ENCODE results near the gene ACTR8. TPM values are rescaled to one million over a fixed set of nuclear protein-coding genes. Genes with fewer than 3 reads are reported as not detected.

The ACTR8 gene
- total RNA-seq, 2 experiments from 2014 or later, result 31.8 to 35.3 TPM

DNA sequence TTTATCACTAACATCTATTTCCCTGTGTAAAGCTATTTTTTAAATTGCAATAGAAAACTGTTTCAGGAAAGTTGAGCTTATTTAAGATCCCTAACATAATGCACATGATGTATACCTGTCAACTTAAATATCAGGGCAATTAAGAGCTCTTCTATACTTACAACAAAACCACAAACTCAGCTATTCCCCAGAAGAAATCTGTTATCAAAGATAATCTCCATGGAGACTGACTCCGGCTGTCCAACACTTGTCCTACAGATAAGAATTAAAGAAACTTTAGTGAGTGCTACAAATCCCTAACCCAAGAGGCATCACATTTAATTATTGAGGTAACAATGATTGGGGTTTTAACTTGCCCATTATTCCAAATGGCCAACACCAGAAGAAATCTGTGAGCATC, 6.3 kb upstream of the ACTR8 start:
- no peak for DNase-seq
- H3K4me3 Mint-ChIP-seq, result no peak overlapping the region
- peaks cover 3% of the 10 kb centered on the region for H3K9me3 Mint-ChIP-seq
- H3K4me1 Mint-ChIP-seq, result peaks cover 38% of the 10 kb centered on the region
- peaks cover 20% of the 10 kb centered on the region for H3K36me3 Mint-ChIP-seq
- POLR2A ChIA-PET, result no interaction called here
- ATAC-seq (ENCODE audit: low read depth), result no peak
- no peak overlapping the region for H3K27ac Mint-ChIP-seq
- peaks cover under 1% of the 10 kb centered on the region for H3K27me3 Mint-ChIP-seq

- no peak for ATAC-seq (ENCODE audit: low read depth)
- Mint-ChIP-seq H3K4me1 (peaks cover 38% of the 10 kb centered on the region), H3K4me3 (peak overlapping the region; percentile 6), H3K27ac (no peak overlapping the region), H3K27me3 (no peaks in the 10 kb centered on the region), H3K9me3 (no peaks in the 10 kb centered on the region), H3K36me3 (peaks cover 20% of the 10 kb centered on the region)
- POLR2A ChIA-PET, result no interaction called here
- DNase-seq, result no peak
These were observed 5.5 kb upstream of the ACTR8 start for GRCh38 chr3:53887446-53887845.

DNA sequence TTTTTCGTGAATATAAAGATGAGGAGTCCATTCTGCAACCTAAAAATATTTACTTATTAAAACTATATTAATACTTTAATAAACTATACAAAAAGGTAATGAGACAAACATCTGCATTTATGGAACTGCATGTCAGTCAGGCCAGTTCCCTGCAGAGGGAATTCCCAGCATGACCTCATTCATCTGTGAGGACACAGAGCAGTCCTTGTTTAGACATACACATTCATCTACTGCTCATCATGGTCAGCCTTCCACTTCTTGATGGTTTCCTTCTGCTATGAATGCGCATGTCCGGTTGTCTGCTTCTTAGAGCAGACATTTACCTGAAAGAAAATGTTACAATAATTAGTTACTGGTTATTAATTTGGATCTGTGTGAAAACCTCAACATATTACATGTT, 3.3 kb upstream of the ACTR8 start:
- POLR2A ChIA-PET, result no interaction called here
- Mint-ChIP-seq H3K4me1 (peaks cover 35% of the 10 kb centered on the region), H3K9me3 (no peaks in the 10 kb centered on the region), H3K36me3 (peaks cover 22% of the 10 kb centered on the region), H3K27ac (no peak overlapping the region), H3K4me3 (no peak overlapping the region), H3K27me3 (no peaks in the 10 kb centered on the region)
- no peak for ATAC-seq (ENCODE audit: low read depth)
- DNase-seq, result no peak

DNA sequence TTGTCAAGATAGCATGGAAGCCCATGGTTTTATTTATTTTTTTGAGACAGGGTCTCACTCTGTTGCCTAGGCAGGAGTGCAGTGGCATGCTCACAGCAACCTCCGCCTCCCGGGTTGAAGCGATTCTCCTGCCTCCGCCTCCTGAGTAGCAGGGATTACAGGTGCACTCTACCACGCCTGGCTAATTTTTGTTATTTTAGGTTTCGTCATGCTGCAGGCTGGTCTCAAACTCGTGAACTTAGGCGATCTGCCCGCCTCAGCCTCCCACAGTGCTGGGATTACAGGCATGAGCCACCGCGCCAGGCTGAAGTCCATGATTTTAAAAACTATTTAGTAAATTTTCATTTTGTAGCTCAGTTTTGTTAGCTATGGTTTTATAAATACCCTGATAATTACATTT, 2.7 kb upstream of the ACTR8 start:
- H3K27ac Mint-ChIP-seq, result no peak overlapping the region
- peaks cover 34% of the 10 kb centered on the region for H3K4me1 Mint-ChIP-seq
- no peak for ATAC-seq (ENCODE audit: low read depth)
- no peaks in the 10 kb centered on the region for H3K27me3 Mint-ChIP-seq
- POLR2A ChIA-PET, result no interaction called here
- DNase-seq, result no peak
- H3K36me3 Mint-ChIP-seq, result peaks cover 22% of the 10 kb centered on the region
- H3K4me3 Mint-ChIP-seq, result no peak overlapping the region
- H3K9me3 Mint-ChIP-seq, result no peaks in the 10 kb centered on the region

GRCh38 chr3:53883008-53883407, 1.1 kb upstream of the ACTR8 start:
- H3K27ac Mint-ChIP-seq, result peak overlapping the region; percentile 100
- no peaks in the 10 kb centered on the region for H3K9me3 Mint-ChIP-seq
- POLR2A ChIA-PET, result interaction anchor here (3.6 kb wide), 1 partner anchor 8 kb away, joined by 29 read pairs; the partner anchor contains the start of gene SELENOK
- peaks cover 21% of the 10 kb centered on the region for H3K36me3 Mint-ChIP-seq
- H3K4me1 Mint-ChIP-seq, result peaks cover 28% of the 10 kb centered on the region
- peak overlapping the region; percentile 100 for H3K4me3 Mint-ChIP-seq
- H3K27me3 Mint-ChIP-seq, result no peaks in the 10 kb centered on the region
- ATAC-seq (ENCODE audit: low read depth) (no peak), DNase-seq (no peak)

- POLR2A ChIA-PET, result interaction anchor here (1.7 to 3.6 kb wide), 2 partner anchors 11 to 533 kb away, joined by 5 to 29 read pairs; partner anchors contain the start of genes DCP1A and SELENOK
- peak overlapping the region; percentile 100 for H3K4me3 Mint-ChIP-seq
- no peak for ATAC-seq (ENCODE audit: low read depth)
These were observed 1.3 kb downstream of the ACTR8 start for GRCh38 chr3:53880396-53881345.

GRCh38 chr3:53865732-53866499, 16.0 kb downstream of the ACTR8 start:
- H3K4me3 Mint-ChIP-seq, result no peak overlapping the region

More at GRCh38 chr3:53880396-53881345, 1.3 kb downstream of the ACTR8 start:
- peak overlapping the region; percentile 100 for H3K27ac Mint-ChIP-seq
- H3K4me1 Mint-ChIP-seq, result peaks cover 22% of the 10 kb centered on the region
- H3K27me3 Mint-ChIP-seq, result no peaks in the 10 kb centered on the region
- DNase-seq, result no peak
- no peaks in the 10 kb centered on the region for H3K9me3 Mint-ChIP-seq
- peaks cover 30% of the 10 kb centered on the region for H3K36me3 Mint-ChIP-seq

GRCh38 chr3:53863145-53863544, 18.8 kb downstream of the ACTR8 start:
- H3K27me3 Mint-ChIP-seq, result no peaks in the 10 kb centered on the region
- no peak overlapping the region for H3K4me3 Mint-ChIP-seq
- peaks cover 15% of the 10 kb centered on the region for H3K36me3 Mint-ChIP-seq
- no peaks in the 10 kb centered on the region for H3K9me3 Mint-ChIP-seq
- H3K4me1 Mint-ChIP-seq, result peaks cover 3% of the 10 kb centered on the region
- no peak overlapping the region for H3K27ac Mint-ChIP-seq
- ATAC-seq (ENCODE audit: low read depth) (no peak), DNase-seq (no peak)
- POLR2A ChIA-PET, result no interaction called here

More at GRCh38 chr3:53865732-53866499, 16.0 kb downstream of the ACTR8 start:
- Mint-ChIP-seq H3K36me3 (peaks cover 20% of the 10 kb centered on the region), H3K27me3 (no peaks in the 10 kb centered on the region), H3K4me1 (peaks cover 3% of the 10 kb centered on the region), H3K27ac (no peak overlapping the region), H3K9me3 (no peaks in the 10 kb centered on the region)
- ATAC-seq (ENCODE audit: low read depth), result no peak
- DNase-seq, result no peak
- POLR2A ChIA-PET, result no interaction called here

DNA sequence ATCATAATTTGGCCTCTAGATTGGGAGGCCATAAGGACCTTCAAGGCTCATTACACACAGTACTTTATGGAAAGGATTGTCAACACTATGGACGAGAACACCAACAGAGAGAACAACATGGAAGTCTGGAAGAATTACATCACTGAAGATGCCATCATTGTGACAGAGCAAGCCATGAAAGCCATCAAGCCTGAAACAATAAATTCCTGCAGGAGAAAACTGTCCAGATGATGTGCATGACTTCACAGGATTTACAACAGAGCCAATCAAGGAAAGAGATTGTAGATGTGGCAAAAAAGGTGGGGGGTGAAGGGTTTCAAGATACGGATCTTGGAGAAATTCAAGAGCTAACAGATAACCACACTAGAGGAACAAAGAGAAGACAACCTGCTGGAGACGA, 19.7 kb downstream of the ACTR8 start:
- no peaks in the 10 kb centered on the region for H3K27me3 Mint-ChIP-seq
- H3K9me3 Mint-ChIP-seq, result no peaks in the 10 kb centered on the region
- peaks cover 14% of the 10 kb centered on the region for H3K36me3 Mint-ChIP-seq
- POLR2A ChIA-PET, result no interaction called here
- ATAC-seq (ENCODE audit: low read depth) (no peak), DNase-seq (no peak)
- peaks cover 4% of the 10 kb centered on the region for H3K4me1 Mint-ChIP-seq
- no peak overlapping the region for H3K4me3 Mint-ChIP-seq
- H3K27ac Mint-ChIP-seq, result no peak overlapping the region

DNA sequence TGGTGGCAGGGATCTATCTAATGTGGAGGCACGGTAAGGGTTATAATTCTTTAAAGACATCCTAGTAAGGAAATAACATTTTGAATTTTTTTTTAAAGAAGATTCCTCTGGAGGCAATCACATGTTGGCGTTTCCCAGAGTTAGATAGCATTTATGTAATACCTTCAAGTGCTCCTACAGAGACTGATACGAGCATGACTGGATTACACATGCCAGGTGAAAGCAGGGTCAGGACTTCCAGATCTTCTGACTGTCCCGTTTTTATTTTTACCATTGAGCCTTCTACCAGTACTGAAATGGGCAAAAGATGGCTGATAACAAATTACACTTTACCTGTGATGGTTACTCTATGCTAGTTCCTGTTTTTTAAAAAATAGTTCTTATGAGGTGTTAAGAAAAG, 21.8 kb downstream of the ACTR8 start:
- Mint-ChIP-seq H3K36me3 (peaks cover 14% of the 10 kb centered on the region), H3K4me1 (peaks cover 4% of the 10 kb centered on the region), H3K27ac (no peak overlapping the region), H3K9me3 (no peaks in the 10 kb centered on the region), H3K4me3 (no peak overlapping the region), H3K27me3 (no peaks in the 10 kb centered on the region)
- ATAC-seq (ENCODE audit: low read depth), result no peak
- POLR2A ChIA-PET, result no interaction called here
- DNase-seq, result no peak

DNA sequence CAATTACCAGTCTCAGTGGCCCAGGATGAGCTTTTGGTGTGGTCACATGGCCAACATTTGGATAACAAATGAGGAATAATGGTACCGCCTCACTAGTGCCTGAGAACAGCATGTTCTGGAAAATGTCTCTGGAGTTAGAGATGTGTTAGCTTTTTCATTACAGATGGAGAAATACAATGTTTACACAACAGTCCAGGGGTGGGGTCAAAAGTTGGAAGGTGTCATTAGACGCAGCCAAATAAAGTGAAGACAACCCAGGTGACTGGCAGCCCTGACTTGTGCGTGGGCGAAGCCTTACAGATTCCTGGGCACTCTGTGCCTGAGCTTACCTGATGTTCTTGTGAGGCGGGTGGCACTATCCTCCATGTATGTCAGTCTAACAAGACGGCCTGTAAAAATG, 22.8 kb downstream of the ACTR8 start:
- Mint-ChIP-seq H3K9me3 (no peaks in the 10 kb centered on the region), H3K4me1 (peaks cover 1% of the 10 kb centered on the region), H3K4me3 (no peak overlapping the region), H3K36me3 (peaks cover 12% of the 10 kb centered on the region), H3K27ac (no peak overlapping the region), H3K27me3 (no peaks in the 10 kb centered on the region)
- ATAC-seq (ENCODE audit: low read depth) (no peak), DNase-seq (no peak)
- POLR2A ChIA-PET, result no interaction called here

- DNase-seq (no peak), ATAC-seq (ENCODE audit: low read depth) (no peak)
- POLR2A ChIA-PET, result no interaction called here
- Mint-ChIP-seq H3K36me3 (peaks cover 12% of the 10 kb centered on the region), H3K27me3 (no peaks in the 10 kb centered on the region), H3K4me1 (peaks cover 1% of the 10 kb centered on the region), H3K9me3 (no peaks in the 10 kb centered on the region), H3K4me3 (no peak overlapping the region), H3K27ac (no peak overlapping the region)
These were observed 23.7 kb downstream of the ACTR8 start for GRCh38 chr3:53858096-53858741.

DNA sequence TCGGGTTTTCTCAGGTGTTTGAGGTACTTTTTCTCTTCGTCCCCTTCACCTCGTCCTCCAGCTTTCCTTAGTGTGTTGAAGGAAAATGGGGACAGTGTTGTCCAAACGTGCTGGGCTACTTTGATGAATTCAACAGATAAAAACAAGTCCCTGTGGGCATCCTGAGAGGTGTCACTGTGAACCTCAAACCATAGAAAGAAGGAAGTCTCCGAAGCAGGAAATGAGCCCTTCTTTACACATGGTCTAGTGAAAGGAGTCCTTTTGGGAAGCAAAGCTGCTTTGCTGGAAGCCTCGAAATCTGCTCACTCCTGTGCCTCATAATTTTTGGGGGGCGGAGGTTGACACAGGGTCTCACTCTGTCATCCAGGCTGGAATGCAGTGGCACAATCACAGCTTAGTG, 25.0 kb downstream of the ACTR8 start:
- Mint-ChIP-seq H3K36me3 (peaks cover 4% of the 10 kb centered on the region), H3K4me3 (no peak overlapping the region), H3K27ac (no peak overlapping the region), H3K9me3 (no peaks in the 10 kb centered on the region), H3K27me3 (no peaks in the 10 kb centered on the region), H3K4me1 (peaks cover 1% of the 10 kb centered on the region)
- no peak for ATAC-seq (ENCODE audit: low read depth)
- no peak for DNase-seq
- POLR2A ChIA-PET, result no interaction called here
